Muscle layer of duodenum (tissue), 2 donors: ENCODE results near the gene TXNRD2.

ENCODE experiments used
- H3K27ac ChIP-seq: one replicate; pipeline ENCODE4 v1.7.0; 2013; ENCODE audit warnings: mild to moderate bottlenecking, low read length
- H3K27me3 ChIP-seq: one replicate; pipeline ENCODE4 v1.7.0; 2013; ENCODE audit warnings: low read depth, mild to moderate bottlenecking, control low read depth, low read length
- H3K36me3 ChIP-seq, 2 donors: one replicate each; pipeline ENCODE4 v1.7.0; 2013; ENCODE audit warnings: low read length in 2 of 2, control low read depth in 1 of 2, mild to moderate bottlenecking in 1 of 2; ENCODE audit not compliant: insufficient read depth in 2 of 2, control insufficient read depth in 1 of 2
- H3K4me1 ChIP-seq, 2 donors: one replicate each; pipeline ENCODE4 v1.7.0; 2013; ENCODE audit warnings: low read length in 2 of 2, mild to moderate bottlenecking in 2 of 2, control low read depth in 1 of 2, moderate library complexity in 1 of 2; ENCODE audit not compliant: insufficient read depth in 2 of 2, control insufficient read depth in 1 of 2
- H3K4me3 ChIP-seq, 2 donors: one replicate each; pipeline ENCODE4 v1.7.0; 2013; ENCODE audit warnings: low read length in 2 of 2, low read depth in 1 of 2, mild to moderate bottlenecking in 1 of 2
- H3K9me3 ChIP-seq, 2 donors: one replicate each; pipeline ENCODE4 v1.7.0; 2013; ENCODE audit warnings: low read length in 2 of 2, control low read depth in 1 of 2, mild to moderate bottlenecking in 1 of 2; ENCODE audit not compliant: control insufficient read depth in 1 of 2
- donor health status: healthy.

TXNRD2 gene

DNA sequence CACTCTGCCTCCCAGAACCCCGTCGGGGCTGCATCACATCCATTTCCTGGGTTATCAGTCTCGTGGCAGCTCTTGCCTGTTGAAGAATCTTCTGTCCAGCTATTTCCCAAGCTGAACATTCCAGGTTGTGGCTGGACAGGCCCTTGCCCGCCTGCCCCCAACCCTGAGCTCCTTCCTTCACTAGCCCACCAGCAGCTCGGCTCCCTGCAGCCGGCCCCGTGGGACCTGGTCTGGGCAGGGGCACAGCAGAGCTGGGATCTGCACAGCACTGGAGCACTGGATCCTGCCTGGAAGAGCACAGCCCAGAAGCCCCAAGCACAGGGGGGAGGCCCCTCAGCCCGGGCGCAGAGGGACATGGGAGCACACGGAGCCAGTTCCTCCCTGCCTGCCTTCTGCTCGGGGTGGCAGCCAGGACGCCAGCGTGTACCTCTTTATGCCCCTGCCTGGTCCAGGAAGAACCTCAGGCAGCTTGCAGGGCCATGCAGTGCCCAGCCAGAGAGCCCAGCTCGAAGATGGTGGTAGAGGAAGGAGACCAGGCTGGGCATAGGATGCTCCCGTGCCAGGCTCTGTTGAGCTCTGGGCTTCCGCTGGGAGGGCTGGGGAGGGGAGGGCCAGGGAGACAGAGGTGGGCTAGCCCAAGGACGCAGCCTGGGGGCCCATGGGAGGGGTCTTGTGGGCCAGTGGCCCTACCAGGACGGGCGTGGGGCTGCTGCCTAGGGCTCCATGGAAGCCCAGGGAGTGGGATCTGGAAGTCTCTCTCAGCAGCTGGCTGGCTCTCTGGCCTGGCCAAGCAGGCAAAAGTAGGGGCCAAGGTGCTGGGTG lies 70.4 kb downstream of the TXNRD2 start:
- Histone ChIP-seq H3K27ac (no peak overlapping the region), H3K4me3 (no peak overlapping the region), H3K4me1 (no peaks in the 10 kb centered on the region), H3K9me3 (no peaks in the 10 kb centered on the region), H3K27me3 (no peaks in the 10 kb centered on the region), H3K36me3 (peaks cover 0 to 5% of the 10 kb centered on the region in 2 donors)

DNA sequence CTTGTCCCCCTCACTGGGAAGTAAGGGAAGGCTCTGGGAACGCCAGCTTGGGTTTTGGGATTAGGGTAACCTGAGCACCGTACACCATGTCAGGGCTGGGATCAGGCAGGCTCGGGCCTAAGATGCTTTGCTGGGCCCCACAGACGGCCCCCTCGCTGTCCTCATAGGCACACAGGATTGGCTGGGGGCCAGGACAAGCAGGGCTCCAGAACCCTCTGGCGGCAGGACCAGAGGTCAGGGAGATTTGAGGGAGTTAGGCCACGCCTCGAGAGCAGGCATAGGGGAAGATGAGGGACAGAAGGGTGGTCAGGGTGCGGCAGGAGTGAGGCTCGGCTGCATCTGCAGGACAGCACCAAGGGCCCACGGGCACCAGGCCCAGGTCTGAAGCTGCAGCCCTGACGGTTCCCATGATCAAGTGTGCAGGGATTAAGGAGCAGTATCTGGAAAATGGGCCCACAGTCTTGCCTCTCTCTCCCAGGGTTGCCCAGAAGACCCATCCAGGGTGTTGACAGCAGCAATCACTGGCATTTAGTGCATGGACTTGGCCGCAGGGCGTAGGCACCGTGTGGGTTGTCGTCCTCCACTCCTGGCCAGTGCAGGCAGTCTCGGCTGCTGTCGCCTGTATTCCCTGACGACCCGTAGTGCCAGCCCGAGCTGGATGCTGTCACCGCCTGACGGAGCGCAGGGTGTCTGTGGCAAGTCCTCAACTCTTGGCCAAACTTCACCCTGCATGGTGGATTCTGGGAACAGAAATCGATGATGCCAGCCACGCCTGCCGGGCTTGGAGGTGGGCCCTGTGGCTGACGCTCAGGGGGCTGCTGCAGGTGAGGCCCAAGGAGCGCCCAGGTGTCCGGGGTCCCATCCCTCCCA lies 71.2 kb downstream of the TXNRD2 start:
- H3K4me3 ChIP-seq = no peak overlapping the region
- no peak overlapping the region for H3K27ac ChIP-seq
- H3K9me3 ChIP-seq = no peaks in the 10 kb centered on the region
- no peaks in the 10 kb centered on the region for H3K27me3 ChIP-seq
- peaks cover 0 to 2% of the 10 kb centered on the region in 2 donors for H3K36me3 ChIP-seq
- H3K4me1 ChIP-seq = no peaks in the 10 kb centered on the region

DNA sequence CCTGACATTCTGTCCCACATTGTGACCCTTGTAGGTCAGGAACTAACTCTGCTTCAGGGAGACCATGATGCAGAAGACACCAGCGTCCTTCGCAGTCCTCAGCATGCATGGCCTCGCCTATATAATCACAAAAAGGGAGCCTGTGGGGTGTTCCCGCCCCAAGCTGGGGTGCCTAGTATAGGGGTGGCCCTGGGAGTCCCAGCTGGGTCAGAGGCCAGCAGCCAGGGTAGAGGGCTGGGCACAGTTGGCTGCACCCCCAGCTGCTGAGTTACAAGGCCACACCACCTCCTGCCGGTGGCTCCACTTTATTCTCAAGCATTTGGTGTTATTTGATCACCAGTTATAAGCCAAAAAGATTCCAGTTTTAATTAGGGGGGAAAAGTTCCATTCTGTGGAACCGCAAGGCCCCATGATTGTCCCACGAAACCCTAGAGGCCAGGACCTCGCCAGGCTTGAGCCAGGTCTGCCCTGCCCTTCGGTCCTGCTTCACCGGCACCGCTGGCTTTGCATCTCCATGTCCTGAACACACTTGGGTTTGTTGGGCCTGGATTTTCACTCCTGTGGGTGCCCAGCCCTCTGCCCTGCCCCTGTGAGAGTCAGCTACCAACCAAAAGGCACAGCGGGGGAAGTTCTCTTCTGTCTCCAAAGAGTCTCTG lies 72.0 kb downstream of the TXNRD2 start:
- Histone ChIP-seq H3K27me3 (no peaks in the 10 kb centered on the region), H3K4me3 (no peak overlapping the region), H3K4me1 (no peaks in the 10 kb centered on the region), H3K27ac (no peak overlapping the region), H3K9me3 (no peaks in the 10 kb centered on the region), H3K36me3 (no peaks in the 10 kb centered on the region)

DNA sequence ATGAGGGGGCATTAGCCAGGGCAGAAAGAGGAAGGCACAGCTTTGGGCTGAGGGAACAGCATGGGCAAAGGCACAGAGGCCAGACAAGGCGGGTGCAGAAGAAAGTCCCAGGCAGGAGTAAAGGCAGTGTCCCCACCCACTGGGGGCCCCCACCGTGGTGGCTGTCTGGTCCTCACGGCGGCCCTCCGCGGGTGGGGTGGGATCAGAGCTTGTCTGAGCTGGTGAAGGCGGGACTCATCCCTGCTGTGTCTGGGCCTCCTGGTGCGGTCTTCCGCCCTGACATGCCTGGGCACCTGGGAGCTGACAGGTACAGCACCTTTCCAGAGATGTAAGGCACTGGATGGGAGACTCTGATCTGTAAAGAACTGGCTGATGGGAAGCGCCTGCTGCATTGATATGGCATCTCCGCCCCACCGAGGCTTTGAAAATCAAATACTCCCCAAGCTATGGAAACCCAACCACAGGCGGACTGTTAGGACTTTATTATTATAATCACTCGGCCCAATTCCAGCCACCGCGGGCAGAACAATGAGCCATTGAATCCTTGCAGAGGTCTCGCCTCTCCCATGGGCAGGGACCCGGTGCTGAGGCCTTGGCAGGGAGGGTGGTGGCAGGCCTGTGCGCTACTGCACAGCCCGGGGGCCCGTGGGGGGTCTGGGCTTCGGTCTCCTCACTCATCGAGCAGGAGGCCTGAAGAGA lies 72.7 kb downstream of the TXNRD2 start:
- Histone ChIP-seq H3K36me3 (no peaks in the 10 kb centered on the region), H3K9me3 (no peaks in the 10 kb centered on the region), H3K4me1 (no peaks in the 10 kb centered on the region), H3K27ac (no peak overlapping the region), H3K27me3 (no peaks in the 10 kb centered on the region), H3K4me3 (no peak overlapping the region)

DNA sequence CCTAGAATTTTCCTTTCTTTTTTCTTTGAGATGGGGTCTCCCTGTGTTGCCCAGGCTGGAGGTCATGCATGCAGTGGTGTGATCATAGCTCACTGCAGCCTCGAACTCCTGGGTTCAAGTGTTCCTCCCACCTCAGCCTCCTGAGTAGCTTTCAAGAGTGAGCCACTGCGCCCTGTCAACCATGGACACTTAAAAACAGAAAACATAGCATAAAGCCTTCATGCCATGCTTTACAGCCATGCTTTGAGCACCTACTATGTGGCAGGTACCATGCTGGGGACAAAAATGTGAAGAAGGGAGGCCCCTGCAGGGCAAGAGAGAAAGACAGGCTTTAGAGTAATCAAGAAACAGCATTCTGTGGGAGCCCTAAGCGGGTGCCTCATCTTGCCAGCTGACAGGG lies 73.3 kb downstream of the TXNRD2 start:
- H3K27ac ChIP-seq = no peak overlapping the region
- no peaks in the 10 kb centered on the region for H3K36me3 ChIP-seq
- H3K4me3 ChIP-seq = no peak overlapping the region
- H3K27me3 ChIP-seq = no peaks in the 10 kb centered on the region
- H3K4me1 ChIP-seq = no peaks in the 10 kb centered on the region
- no peaks in the 10 kb centered on the region for H3K9me3 ChIP-seq

DNA sequence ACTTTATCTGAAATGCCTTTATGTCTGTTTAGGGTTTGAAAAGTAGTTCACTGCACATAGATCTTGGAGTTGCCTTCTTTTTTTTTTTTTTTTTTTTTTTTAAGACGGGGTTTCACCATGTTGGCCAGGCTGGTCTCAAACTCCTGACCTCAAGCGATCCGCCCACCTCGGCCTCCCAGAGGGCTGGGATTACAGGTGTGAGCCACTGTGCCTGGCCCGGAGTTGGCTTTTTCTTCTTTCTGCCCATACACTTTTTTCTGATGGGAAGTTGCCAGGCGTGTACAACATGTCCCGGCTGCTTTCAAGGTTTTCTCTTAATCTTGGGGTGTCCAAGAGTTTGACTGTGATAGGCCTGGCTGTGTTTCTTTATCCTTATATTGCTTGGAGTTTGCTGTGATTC lies 74.0 kb downstream of the TXNRD2 start:
- Histone ChIP-seq H3K4me3 (no peak overlapping the region), H3K9me3 (no peaks in the 10 kb centered on the region), H3K27me3 (no peaks in the 10 kb centered on the region), H3K4me1 (no peaks in the 10 kb centered on the region), H3K27ac (no peak overlapping the region), H3K36me3 (no peaks in the 10 kb centered on the region)

DNA sequence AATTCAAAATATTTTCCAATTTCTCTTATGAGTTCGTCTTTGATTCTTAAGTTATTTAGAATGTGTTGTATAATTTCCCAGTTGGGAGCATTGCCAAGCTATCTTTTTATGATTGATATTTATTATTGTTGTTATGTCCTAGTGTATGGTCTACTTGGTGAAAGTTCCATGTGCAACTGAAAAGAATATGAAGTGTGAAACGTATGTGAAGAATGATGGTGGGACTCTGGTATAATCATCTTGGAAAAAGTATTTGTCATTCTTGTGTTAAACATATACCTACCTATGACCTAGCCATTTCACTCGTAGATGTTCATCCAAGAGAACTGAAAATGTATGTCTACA lies 75.0 kb downstream of the TXNRD2 start:
- Histone ChIP-seq H3K9me3 (no peaks in the 10 kb centered on the region), H3K4me1 (no peaks in the 10 kb centered on the region), H3K36me3 (no peaks in the 10 kb centered on the region)

DNA sequence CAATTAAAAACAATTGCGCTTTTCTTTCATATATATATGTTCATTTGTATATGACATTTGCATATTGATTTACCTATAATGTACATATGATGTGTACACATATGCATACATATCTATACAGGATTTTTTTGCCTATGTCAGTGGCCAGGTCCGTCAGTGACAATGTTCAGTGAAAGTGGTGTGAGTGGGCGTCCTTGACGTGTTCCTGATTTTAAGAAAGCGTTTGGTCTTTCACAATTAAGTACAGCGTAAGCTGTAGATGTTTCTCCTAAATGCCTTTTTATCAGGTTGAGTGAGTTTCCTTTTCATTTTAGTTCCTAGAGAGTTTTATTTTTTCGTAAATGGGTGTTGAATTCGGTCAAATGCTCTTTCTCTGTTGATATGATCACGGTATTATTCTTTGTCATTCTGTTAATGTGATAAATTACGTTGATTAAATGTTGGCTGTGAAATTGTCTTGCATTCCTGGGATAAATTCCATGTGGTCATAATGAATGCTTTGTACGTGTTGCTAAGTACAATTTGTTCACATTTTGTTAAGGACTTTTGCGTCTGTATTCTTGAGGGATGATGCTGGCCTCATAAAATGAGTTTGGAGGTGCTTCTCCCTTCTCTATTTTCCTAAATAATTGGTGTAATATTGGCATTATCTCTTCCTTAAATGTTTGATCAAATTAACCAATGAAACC lies 76.3 kb downstream of the TXNRD2 start:
- Histone ChIP-seq H3K27me3 (no peaks in the 10 kb centered on the region), H3K4me1 (no peaks in the 10 kb centered on the region), H3K4me3 (no peak overlapping the region), H3K27ac (no peak overlapping the region), H3K36me3 (no peaks in the 10 kb centered on the region), H3K9me3 (no peaks in the 10 kb centered on the region)

More for the DNA sequence above, 75.0 kb downstream of the TXNRD2 start:
- Histone ChIP-seq H3K4me3 (no peak overlapping the region), H3K27me3 (no peaks in the 10 kb centered on the region), H3K27ac (no peak overlapping the region)

DNA sequence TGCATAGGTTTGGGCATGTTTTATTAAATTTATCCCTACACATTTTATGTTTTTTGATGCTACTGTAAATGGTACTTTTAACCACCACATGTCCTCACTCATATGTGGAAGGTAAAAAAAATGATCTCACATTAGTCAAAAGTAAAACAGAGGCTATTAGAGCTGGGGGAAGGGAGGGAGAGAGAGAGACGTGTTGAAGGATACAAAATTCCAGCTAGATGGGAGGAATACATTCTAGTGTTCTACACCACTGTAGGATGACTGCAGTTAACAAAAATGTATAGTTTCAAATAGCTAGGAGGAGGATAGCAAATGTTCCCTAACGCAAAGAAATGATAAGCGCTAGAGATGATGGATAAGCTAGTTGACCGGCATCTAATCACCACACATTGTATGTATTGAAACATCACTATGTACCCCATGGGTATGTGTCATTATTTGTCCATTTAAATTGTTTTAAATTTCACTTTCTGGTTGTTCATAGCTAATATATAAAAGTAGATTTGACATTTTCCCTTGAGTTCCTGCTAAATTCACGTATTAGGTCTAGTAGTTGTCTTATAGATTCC lies 77.0 kb downstream of the TXNRD2 start:
- Histone ChIP-seq H3K36me3 (no peaks in the 10 kb centered on the region), H3K27ac (no peak overlapping the region), H3K4me1 (no peaks in the 10 kb centered on the region), H3K9me3 (no peaks in the 10 kb centered on the region), H3K4me3 (no peak overlapping the region), H3K27me3 (no peaks in the 10 kb centered on the region)

DNA sequence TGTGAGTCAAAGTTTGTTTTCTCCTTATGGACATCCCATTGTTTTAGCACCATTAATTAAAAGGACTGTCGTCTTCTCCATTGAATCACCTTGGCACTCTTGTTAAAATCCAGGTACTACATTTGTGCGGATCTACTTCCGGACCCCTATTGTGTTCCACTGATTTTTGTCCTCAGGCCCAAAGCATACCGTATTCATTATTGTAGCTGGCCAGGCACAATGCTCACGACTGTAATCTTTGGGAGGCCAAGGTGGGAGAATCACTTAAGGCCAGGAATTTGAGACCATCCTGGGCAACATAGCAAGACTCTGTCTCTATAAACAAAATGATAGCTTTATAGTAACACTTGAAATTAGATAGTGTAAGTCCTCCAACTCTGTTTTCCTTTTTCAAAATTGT lies 78.0 kb downstream of the TXNRD2 start:
- Histone ChIP-seq H3K9me3 (no peaks in the 10 kb centered on the region), H3K4me3 (no peak overlapping the region), H3K4me1 (no peaks in the 10 kb centered on the region), H3K27me3 (no peaks in the 10 kb centered on the region), H3K36me3 (no peaks in the 10 kb centered on the region), H3K27ac (no peak overlapping the region)
